Transverse colon (tissue), 3 donors: Measurements from ENCODE around the gene ARF1.

Experiments used
- EP300 ChIP-seq: sonication (generic); formaldehyde crosslinking; IDR thresholded peaks from one replicate; pipeline ENCODE4 v1.6.1; 2017; ENCODE audit warnings: antibody characterized with exemption, low read depth
- POLR2A ChIP-seq: fragments of 450-650 bp; IDR thresholded peaks from one replicate; pipeline ENCODE4 v1.6.1; 2016; ENCODE audit warnings: antibody characterized with exemption, mild to moderate bottlenecking, moderate library complexity
- TF ChIP-seq, protein P1 (sequence below), 5 experiments: fragments of 200-600 bp in 3 of 5; fragments of 450-650 bp in 2 of 5; sonication (generic) in 3 of 5; IDR thresholded peaks; 1 replicate in 2 of 5; 2 replicates in 3 of 5; pipeline ENCODE4 v1.5.1; 2016 to 2017; ENCODE audit warnings: antibody characterized with exemption in 5 of 5, inconsistent platforms in 3 of 5, mild to moderate bottlenecking in 2 of 5, moderate library complexity in 1 of 5

DNA sequence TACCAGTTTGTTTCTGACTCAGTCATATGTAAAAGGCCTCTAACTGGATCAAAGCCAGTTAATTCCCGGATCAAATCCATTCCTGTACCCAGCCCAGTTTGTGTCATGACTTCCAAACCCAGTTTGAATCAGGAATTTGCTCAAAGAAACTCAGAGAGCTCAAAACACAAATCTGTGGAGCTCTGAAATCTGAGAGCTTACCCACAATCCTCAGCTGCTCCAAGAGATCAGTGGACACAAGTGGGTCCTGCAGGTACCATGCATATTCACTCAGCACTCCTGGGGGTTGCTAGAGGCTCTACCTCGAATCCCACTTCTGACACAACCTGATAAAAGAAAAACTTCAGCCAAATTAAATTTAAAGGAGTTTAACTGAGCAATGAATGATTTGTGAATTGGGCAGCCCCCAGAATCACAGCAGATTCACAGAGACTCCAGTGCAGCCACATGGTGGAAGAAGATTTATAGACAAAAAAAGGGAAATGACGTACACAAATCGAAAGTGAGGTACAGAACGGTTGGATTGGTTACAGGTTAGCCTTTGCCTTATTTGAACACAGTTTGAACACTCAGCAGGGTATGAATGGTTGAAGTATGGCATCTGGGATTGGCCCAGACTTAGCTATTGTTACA, 38.5 kb downstream of the ARF1 start:
- TF ChIP-seq POLR2A (no peak), EP300 (no peak)
- TF ChIP-seq, protein P1, sequence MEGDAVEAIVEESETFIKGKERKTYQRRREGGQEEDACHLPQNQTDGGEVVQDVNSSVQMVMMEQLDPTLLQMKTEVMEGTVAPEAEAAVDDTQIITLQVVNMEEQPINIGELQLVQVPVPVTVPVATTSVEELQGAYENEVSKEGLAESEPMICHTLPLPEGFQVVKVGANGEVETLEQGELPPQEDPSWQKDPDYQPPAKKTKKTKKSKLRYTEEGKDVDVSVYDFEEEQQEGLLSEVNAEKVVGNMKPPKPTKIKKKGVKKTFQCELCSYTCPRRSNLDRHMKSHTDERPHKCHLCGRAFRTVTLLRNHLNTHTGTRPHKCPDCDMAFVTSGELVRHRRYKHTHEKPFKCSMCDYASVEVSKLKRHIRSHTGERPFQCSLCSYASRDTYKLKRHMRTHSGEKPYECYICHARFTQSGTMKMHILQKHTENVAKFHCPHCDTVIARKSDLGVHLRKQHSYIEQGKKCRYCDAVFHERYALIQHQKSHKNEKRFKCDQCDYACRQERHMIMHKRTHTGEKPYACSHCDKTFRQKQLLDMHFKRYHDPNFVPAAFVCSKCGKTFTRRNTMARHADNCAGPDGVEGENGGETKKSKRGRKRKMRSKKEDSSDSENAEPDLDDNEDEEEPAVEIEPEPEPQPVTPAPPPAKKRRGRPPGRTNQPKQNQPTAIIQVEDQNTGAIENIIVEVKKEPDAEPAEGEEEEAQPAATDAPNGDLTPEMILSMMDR (IDR thresholded peaks at IDR 0.05), result no peak
